GM12892 (cell line): ENCODE results near the gene SH3GLB2.
"Not testable (repeated sequence)": the region's sequence is repeated elsewhere in the genome, so short reads cannot be mapped to it uniquely, and the experiment has no call there.

Experiments used
- DNase-seq: peaks from one replicate; pipeline ENCODE4 v3.0.0; 2011; ENCODE audit not compliant: insufficient read length
- FAIRE-seq: peaks from 2 replicates; lab custom pipeline; 2011; peaks lifted over from hg19 to GRCh38; lab: Jason Lieb, UNC
- POLR2A ChIP-seq: IDR thresholded peaks from 2 replicates; pipeline ENCODE4 v1.6.1; 2011; ENCODE audit warnings: low read depth, low read length, control low read depth
- POLR2AphosphoS5 ChIP-seq: IDR thresholded peaks from 2 replicates; pipeline ENCODE4 v1.6.1; 2011; ENCODE audit warnings: low read depth, low read length, control low read depth
- TAF1 ChIP-seq: IDR thresholded peaks from 2 replicates; pipeline ENCODE4 v1.6.1; 2011; ENCODE audit warnings: low read depth, mild to moderate bottlenecking, control low read depth, low read length, borderline replicate concordance

Gene SH3GLB2

DNA sequence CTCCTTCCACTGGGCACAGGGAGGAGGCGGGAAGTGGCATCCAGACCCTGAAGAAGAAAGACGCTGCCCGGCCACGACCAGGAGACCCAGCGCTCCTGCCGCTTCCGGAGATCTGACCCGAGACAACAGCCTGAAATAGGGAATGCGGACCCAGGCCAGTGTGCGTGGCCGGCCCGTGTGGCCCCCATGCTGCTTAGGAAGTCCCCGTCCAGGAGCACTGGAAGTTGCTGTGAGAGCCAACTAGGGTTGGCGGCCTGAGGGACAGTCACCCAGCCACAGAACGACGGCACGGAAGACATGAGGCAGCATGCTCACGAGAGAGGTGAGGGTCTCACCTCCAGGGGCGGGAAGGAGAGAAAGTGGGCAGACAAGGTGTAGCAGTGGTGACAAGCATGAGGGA, 17.0 kb downstream of the SH3GLB2 start:
- no peak for TF ChIP-seq POLR2AphosphoS5
- TF ChIP-seq POLR2A: no peak
- TF ChIP-seq TAF1: no peak
- FAIRE-seq: no peak
- DNase-seq: no peak

DNA sequence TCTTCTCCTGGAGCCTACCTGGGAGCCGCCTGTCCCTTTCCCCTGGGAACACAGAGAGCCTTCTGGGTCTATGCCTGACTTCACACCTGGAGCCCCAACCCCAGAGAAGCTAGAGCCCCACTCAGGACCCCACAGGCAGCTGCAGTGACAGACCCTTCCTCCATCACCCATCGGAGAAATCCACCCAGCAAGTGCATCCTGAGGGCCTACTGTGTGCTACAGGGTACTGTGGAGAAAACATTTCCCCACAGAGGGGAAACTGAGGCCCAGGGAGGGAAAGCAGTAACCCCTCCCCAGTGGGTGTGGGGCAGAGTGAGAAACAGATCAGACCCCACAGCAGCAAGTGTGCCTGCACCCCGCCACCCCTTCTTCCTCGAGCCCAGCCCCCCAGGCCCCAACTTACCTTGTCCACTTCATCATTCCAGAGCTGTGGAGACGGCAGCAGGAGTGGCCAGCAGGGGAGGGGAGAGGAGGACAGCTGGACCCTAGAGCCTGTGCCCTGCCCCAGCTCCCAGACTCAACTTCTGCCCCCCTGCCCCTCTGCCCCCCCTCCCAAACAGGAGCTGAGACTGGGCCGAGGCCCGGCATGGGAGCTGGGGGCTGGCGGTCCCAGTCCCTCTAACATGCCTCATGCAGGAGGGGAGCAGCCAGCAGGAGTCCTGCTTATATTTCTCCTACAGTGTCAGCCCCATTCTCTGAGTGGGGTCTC, 17.7 kb downstream of the SH3GLB2 start:
- FAIRE-seq: no peak
- no peak for DNase-seq
- no peak for TF ChIP-seq POLR2AphosphoS5
- no peak for TF ChIP-seq TAF1
- no peak for TF ChIP-seq POLR2A

GRCh38 chr9:129009584-129010141, 18.5 kb downstream of the SH3GLB2 start:
- no peak for DNase-seq
- TF ChIP-seq TAF1 (no peak), POLR2AphosphoS5 (no peak), POLR2A (no peak)
- FAIRE-seq: no peak

GRCh38 chr9:129008986-129009583, 19.0 kb downstream of the SH3GLB2 start:
- DNase-seq: no peak
- TF ChIP-seq TAF1 (no peak), POLR2AphosphoS5 (no peak), POLR2A (no peak)
- no peak for FAIRE-seq

GRCh38 chr9:129008469-129008965, 19.6 kb downstream of the SH3GLB2 start:
- no peak for FAIRE-seq
- DNase-seq: no peak
- TF ChIP-seq POLR2AphosphoS5 (peak; percentile 50; the same call in 1 of the 2 replicates), POLR2A (no peak)

GRCh38 chr9:129007766-129008468, 20.2 kb downstream of the SH3GLB2 start:
- FAIRE-seq (no peak), DNase-seq (no peak)
- TF ChIP-seq POLR2A (no peak), POLR2AphosphoS5 (no peak), TAF1 (no peak)

DNA sequence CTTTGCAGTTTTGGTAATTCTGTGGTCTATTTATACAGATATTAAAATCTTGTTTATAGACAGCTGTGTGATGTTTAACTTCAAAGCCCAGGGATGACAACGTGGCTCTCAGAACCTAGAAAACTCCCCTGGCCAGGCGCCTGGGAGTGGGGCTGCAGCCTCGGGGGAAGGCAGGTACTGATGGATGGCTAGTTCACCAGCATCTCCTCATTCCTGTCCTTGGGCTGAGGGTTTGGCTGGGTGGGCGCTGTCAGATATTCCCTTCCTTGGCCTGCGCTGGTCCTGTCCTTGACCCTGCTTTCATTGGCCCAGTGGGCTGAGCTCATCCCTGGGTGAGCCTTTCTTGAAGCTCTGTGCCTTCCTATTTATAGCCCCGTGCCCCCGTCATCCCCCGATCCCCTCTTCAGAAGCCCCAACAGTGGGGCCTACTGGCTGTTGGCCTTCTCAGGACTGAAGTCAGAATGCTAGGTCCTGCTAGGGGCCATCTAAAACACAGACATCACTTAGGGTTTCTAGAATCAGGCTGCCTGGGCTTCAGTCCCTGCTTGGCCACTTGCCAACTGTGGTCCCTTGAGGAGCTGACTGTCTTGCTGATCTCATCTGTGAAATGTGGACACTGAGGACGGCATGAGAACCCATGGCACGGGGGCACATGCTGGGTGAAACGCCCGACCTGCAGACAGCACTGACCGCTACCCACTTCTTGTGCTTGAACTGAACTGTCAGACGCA, 20.9 kb downstream of the SH3GLB2 start:
- TF ChIP-seq POLR2A (peak; percentile 12; the same call in 1 of the 2 replicates), TAF1 (no peak), POLR2AphosphoS5 (no peak)
- no peak for FAIRE-seq

DNA sequence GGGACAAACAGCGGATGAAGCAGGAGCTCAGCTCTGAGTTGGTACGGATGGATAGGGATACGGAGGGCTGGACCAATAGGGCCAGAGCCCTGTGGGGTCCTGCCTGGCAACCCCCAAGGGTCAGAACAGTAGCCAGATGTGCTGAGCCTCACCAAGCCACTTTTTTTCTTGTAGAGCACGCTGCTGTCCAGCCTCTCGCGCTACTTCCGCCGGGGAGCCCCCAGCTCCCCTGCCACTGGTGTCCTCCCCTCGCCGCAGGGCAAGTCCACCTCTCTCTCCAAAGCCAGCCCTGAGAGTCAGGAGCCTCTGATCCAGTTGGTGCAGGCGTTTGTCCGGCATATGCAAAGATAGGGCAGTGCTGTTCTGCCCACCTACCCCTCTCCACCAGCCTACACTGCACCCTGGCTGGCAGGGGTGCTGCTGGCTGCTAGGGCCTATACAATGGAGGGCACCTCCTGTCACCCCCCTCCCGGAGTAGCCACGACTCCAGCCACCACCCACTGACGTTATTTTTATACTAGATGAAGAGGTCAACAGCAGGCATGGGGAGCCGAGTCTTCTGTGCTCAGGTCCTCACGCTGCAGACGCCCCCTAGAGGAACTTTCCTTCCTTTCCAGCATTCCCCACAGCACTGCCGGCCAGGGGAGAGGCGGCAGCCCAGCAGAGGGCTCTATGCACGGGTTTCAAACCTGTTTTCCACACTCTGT, 21.6 kb downstream of the SH3GLB2 start:
- DNase-seq (peak; percentile 63), FAIRE-seq (no peak)
- no peak for TF ChIP-seq POLR2AphosphoS5

More for the DNA sequence above, 20.9 kb downstream of the SH3GLB2 start:
- DNase-seq: no peak

DNA sequence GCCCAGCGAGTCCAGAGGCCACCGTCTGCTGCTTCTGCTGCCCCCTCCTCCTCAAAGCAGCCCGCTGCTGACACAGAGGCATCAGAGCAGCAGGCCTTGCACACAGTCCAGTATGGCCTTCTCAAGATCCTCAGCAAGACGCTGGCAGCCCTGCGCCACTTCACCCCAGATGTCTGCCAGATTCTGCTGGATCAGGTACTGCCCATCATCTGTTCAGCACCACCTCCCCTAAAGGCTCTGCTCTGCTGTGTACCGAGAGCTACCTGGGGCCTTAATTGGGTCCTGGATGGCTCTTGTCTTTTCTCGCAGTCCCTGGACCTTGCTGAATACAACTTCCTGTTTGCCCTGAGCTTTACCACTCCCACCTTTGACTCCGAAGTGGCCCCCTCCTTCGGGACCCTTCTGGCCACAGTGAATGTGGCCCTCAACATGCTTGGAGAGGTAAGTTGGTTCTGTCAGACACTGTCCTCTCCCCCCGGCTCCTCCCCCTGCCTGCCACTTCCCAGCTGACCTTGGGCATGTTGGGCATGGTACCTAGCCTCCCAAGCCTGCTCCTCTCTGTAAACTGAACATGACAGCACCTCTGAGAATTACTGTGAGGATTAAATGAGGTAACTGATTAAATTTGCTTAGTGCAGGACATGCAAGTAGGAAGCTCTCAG, 22.7 kb downstream of the SH3GLB2 start:
- DNase-seq: no peak
- TF ChIP-seq POLR2AphosphoS5 (peak; percentile 29), TAF1 (no peak), POLR2A (no peak)
- no peak for FAIRE-seq

DNA sequence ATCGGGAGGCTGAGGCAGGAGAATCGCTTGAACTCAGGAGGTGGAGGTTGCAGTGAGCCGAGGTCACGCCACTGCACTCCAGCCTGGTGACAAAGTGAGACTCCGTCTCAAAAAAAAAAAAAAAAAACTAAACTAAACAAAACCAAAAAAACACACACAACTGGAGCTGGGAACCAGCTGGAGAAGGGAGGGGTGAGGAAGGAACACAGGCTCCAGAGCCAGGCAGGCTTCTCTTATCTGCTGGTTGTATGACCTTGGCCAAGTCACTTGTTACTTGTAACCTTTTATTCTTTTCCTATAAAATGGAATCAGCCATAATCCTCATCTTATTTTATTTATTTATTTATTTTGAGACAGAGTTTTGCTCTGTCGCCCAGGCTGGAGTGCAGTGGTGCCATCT, 24.0 kb downstream of the SH3GLB2 start:
- not testable (repeated sequence) for DNase-seq, FAIRE-seq

DNA sequence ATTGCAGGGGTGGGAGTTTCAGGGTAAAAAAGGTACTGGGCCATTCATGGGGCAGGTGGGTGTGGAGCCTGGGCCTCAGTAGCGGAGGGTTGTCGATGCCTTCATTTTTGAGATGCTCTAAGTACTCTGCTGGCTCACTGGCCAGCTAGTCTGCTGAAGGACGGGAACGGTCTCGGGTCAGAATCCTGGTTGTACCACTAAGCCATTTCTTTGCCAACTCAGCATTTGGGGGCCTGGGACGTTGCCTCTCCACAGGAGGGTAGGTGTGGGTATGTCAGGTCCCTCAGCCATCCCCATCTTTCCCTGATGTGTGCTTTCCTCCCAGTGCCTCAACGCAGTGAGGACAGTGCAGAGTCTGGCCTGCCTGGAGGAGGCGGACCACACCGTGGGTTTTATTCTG, 25.1 kb downstream of the SH3GLB2 start:
- FAIRE-seq: no peak
- DNase-seq: no peak
- no peak for TF ChIP-seq POLR2A
- no peak for TF ChIP-seq TAF1
- no peak for TF ChIP-seq POLR2AphosphoS5
